Hepatocyte (in vitro differentiated cells): Measurements from ENCODE around the gene GPC3.

Experiments
- EZH2 ChIP-seq: fragments of 200-600 bp; sonication (generic); IDR thresholded peaks from 2 replicates; pipeline ENCODE4 v1.6.1; 2016; ENCODE audit warnings: antibody characterized with exemption, mild to moderate bottlenecking, borderline replicate concordance
- EZH2phosphoT487 ChIP-seq: fragments of 200-600 bp; sonication (generic); IDR thresholded peaks from one replicate; pipeline ENCODE4 v1.6.1; 2018; ENCODE audit warnings: antibody characterized with exemption, mild to moderate bottlenecking, low read depth, moderate library complexity; ENCODE audit not compliant: unreplicated experiment, severe bottlenecking
- TF ChIP-seq, protein P1 (sequence below): fragments of 200-600 bp; sonication (generic); IDR thresholded peaks from 2 replicates; pipeline ENCODE4 v1.5.1; 2016; ENCODE audit warnings: antibody characterized with exemption, mild to moderate bottlenecking; ENCODE audit not compliant: poor library complexity

DNA sequence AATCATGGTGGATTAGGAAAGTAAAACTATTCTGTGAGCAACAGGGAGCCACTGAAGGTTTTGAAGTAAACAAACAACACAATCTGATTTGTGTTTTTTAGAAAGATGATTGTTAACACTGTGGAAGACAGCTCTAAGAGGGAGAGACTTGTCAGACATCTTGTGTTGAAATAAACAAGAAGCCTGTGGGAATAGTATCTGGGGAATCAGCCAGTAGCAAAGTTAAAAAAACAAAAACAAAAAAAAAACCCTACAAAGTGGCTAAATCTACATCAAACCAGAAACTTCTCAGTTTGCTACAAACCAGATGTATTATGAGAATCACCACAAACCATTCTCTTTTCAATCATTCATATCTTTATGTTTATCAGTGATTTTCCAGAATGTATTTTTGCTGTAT is 444.4 kb downstream of the GPC3 start:
- TF ChIP-seq, protein P1, sequence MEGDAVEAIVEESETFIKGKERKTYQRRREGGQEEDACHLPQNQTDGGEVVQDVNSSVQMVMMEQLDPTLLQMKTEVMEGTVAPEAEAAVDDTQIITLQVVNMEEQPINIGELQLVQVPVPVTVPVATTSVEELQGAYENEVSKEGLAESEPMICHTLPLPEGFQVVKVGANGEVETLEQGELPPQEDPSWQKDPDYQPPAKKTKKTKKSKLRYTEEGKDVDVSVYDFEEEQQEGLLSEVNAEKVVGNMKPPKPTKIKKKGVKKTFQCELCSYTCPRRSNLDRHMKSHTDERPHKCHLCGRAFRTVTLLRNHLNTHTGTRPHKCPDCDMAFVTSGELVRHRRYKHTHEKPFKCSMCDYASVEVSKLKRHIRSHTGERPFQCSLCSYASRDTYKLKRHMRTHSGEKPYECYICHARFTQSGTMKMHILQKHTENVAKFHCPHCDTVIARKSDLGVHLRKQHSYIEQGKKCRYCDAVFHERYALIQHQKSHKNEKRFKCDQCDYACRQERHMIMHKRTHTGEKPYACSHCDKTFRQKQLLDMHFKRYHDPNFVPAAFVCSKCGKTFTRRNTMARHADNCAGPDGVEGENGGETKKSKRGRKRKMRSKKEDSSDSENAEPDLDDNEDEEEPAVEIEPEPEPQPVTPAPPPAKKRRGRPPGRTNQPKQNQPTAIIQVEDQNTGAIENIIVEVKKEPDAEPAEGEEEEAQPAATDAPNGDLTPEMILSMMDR, result no peak
- TF ChIP-seq EZH2 (no peak), EZH2phosphoT487 (no peak)
